ENCODE results near the gene IGDCC3.
"Not testable (repeated sequence)": the region's sequence is repeated elsewhere in the genome, so short reads cannot be mapped to it uniquely, and the experiment has no call there.

Gene IGDCC3

DNA sequence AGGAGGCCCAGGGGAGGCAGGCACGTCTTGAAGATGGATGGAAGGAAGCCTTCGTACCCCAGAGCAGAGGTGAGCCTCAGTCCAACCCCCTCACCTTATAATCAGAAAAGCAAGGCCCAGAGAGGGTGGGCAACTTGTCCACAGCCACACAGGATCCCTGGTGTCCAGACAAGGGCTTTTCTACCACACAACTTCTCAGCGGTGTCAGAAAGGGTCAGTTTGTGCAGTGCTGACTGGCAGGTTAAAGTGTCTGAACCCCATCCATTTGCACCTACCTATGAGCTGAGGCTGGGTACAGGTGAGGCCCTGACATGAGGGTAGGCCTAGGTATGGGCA lies 8.6 kb downstream of the IGDCC3 start:
- DNase-seq, result no peak

DNA sequence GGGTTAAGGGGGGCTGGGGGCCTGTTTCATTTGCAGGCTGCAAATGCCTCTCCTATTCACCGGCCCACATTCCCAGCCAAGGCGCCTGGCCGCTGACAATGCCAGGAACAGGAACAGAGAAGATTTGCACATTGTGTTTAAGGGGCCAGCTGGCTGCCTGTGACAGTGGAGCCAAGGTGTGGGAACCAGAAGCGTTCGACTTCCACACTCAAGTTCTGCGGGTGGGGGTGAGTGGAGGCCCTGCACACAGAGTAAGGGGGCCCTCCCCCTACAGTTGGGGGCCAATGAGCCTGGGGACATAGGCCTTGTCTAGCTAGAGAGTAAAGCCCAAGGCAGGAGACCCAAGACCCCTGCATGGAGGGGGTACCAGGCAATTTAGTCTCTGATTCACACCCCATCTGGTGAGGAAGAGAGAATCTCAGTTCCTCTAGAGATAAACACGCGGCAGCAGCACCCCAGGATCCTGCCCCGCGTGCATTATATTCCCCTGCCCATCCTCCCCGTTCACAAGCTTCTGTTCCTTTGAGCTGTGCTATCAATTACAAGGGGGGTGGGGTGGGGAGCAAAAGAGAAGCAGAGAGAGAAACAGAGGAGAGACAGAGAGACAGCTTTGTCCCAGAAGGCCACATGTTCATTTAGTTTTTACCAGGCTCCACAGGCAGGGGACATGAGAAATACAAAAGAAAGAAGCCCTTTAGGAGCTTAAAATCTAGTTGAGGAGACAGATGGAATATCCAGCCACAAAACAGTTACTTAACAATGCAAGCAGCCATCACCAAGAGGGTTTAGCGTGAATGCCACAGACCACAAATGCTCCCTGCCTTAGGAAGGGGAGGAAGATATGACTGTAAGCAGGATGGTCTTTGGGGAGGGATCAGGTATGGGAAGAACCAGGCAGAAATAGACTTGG lies 9.2 kb downstream of the IGDCC3 start:
- DNase-seq, result peak in 9 of 14 donors; percentile 8 to 47 (median 22)

DNA sequence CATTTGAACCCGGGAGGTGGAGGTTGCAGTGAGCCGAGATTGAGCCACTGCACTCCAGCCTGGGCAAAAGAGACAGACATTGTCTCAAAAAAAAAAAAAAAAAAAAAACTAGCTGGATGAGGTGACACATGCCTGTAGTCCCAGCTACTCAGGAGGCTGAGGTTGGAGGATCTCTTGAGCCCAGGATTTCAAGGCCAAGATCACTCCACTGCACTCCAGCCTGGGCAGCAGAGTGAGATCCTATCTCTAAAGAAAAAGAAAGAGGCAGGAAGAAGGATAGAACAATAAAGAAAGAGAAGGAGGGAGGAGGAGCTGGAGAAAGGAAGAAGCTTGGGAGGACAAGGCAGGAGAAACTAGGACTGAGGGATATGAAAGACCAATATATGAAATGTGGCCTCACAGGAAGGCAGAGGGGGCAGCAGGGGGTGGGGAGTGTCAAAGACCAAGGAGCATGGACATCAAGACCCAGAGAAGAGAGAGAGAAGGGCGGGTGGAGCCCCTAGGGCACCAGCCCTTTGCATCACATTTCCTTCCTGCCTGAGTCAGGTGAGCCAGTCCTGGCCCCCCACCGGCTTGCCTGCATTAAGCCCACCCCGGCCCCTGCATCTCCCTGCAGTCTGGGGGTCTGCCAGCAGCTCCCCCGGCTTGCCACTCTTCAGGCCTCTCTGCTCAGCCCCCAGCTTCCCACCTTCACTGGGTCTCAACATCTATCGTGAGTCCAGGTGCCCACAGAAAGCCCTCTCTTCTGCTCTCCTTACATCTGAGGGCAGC lies 11.5 kb downstream of the IGDCC3 start:
- DNase-seq, result no peak

DNA sequence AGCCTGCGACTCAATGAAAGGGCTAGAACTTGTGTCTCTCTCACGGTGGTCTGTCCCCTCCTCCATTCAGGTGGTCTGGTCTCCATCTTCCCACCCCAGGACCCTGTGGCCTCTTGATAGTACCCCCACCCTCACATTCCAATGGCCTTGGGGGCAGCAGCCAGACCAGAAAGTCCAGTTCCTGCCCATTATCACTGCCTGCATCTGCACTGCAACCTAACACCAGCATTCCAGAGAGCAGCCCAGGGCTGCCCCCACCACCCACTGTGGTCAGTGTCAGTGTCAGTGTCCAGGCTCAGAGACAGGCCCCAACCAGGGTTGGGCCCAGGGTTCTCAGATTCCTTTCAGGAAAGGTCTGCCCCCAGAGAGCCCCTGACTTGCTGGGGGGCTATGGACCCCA lies 12.6 kb downstream of the IGDCC3 start:
- no peak for DNase-seq

DNA sequence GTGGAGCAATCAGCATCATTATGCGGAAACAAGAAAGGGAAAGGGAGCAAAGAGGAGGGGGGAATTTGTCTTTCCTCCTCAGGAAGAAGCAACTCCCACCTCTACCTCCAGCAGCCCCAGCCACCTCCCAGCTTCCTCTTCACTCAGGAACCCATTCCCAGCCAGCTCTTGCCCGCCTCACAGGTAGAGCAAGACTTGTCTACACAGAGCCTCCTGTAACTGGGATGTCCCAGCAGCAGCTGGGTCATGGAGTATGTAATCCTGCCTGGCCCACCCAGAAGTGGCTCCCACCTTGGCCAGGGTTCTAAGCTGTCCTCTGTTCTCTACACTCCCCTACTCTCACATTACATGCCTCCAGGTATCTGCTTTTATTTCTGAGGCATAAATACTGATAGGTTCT lies 14.0 kb downstream of the IGDCC3 start:
- DNase-seq, result no peak

DNA sequence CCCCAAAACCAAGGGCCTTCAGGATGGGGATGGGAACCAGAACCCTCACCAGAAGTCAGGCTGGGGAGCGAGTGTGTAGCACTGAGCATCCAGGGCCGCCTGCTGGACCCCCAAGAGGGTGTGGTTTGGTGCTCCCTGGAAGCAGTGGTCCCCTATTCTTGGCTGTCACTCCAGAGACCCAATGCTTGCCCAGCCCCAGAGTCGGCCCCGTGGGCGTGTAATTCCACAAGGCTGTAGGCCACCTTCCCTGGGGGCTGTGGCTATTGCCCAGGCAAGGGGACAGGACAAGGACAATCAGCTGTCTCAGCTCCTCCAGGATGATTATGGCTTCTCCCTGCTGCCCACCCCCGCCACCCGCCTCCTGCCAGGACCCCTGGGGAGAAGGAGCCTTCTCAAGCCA lies 14.5 kb downstream of the IGDCC3 start:
- no peak for DNase-seq

DNA sequence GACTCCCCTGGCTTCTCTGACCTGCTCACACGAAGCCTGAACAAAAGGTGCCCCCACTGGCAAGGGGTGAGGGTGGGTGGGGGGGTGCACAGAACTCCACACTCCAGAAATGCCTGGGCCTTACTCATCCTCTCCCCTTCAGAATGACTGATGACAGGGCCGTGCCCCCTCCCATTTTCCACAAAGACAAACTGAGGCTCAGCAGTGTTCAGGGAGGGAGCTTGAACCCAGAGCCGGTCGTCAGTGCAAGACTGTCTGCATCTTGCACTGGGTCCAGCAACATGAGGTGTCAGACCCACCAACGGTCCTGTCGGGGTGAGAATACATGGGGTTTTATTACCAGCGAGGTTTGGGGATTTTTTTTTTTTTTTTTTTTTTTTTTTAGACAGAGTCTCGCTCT lies 15.3 kb downstream of the IGDCC3 start:
- DNase-seq, result no peak

DNA sequence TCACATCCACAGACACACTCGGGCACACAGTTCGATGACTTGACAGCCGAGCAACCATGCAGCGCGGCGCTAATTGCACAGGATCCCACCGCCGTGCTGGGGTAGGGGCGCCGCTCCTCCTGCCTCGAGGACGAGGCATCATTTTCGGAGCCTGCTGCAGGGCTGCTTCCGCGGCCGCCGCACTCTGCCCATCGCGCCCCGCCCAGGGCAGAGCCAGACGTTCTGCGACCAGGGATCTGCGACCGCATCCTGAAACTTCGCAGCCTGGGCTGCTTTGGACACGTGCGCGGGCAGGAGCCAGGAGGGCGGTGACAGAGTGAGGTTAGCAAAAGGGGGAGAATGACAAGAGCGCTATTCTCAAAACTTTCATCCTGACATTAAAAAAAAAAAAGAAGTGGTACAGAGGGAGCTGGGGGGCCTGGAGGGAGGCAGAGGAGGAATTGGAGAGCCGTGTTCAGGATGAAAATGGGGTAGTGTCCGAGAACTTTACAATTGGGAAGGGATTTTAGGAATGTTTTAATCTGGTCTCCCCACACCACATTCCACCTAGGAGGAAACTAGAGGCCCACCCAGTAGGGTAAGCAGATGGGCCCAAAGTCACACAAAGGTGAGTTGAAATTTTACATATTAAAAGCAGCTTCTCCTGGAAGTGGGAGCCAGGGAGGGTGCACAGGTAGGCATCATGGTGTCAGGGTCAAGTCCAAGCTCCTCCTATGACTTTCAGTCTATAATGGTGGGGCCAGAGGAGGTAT lies 15.9 kb downstream of the IGDCC3 start:
- DNase-seq, result no peak

DNA sequence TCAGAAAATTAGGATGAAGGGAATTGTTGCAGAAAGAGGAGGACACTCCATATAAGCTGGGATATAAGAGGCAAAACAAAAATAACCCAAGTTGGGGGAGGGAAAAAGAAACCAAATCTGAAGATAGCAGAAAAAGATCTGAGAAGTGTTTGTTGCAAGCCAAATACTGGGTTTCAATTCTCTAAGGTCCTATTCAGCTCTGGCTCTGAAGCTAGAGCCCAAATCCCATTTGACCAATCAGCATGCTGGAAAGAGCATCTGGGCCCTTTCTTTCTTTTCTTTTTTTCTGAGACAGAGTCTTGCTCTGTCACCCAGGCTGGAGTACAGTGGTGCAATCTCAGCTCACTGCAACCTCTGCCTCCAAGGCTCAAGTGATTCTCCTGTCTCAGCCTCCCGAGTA lies 17.3 kb downstream of the IGDCC3 start:
- no peak for DNase-seq

DNA sequence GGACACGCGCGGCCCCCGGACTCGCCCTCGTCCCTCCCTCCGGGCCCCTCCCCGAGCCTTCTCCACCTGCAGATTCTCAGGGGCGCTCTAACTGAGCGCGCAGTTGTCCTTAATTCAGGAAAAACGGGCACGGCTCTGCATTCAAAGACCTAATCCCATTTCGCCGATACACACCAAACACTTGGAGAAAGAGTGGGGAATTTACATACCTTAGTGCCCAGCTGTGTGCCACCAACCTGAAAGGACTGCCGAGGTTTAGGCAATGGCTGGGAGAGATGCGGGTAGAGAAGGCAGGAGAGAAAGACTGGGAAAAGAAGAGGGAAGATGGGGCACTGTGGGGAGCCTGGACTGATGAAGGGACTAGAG lies 21.8 kb downstream of the IGDCC3 start:
- DNase-seq, result peak in 1 of 14 donors; percentile 66

DNA sequence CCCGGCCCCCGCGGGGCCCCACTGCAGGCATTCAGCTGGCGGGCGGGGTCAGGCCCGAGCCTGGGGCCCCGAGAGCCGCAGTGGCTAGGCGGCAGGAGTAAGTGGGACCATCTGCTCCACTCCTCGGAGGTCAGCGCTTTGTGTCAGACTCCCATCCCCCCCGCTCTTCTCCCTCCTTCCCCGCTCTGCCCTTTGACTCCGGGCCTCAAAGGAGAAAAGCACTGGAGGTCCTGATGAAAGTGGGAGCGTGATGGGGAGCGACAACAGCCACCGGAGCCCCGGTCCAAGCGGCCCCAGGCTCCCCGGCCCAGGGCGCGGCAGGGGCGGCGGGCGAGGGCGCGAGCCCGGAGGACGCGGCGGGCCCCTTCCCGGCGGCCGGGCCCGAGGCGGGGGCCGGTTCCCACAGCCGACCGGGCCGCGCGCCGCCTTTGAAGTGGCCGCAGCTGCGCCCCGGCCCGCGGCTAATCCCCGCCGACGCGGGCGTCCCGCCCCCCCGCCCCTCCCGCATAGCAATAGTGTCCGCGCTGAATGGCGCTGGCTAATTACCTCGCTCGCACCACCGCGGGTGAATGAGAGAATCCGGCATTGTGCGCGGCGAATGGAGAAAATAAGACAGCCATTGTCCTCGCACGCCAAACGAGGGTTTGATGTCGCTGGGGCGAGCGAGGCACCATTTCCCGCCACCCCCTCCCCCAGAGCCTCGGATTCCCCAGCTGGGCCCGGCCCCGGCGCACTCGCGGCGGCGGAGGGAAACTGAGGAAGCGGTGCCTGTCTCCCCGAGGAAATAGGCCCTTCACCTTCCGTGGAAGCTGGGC lies 22.4 kb downstream of the IGDCC3 start:
- DNase-seq, result peak in 13 of 14 donors; percentile 13 to 78 (median 51)

DNA sequence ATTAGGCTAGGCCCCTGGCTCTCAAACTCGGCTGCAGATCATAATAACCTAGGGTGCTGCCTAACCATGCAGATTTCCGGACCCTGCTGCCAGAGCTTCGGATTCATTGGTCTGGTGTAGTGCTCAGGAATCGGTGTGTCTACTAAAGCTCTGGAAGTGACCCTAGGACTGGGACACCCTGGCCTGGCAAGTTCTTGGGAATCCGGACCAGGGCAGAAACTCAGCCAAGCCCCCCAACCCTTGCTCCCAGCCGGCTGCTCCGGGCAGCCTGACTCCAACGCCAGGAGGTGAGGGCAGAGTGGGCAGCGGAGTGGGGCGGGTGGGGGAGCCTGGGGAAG lies 23.0 kb downstream of the IGDCC3 start:
- DNase-seq, result peak in 3 of 14 donors; percentile 43 to 48 (median 45)

DNA sequence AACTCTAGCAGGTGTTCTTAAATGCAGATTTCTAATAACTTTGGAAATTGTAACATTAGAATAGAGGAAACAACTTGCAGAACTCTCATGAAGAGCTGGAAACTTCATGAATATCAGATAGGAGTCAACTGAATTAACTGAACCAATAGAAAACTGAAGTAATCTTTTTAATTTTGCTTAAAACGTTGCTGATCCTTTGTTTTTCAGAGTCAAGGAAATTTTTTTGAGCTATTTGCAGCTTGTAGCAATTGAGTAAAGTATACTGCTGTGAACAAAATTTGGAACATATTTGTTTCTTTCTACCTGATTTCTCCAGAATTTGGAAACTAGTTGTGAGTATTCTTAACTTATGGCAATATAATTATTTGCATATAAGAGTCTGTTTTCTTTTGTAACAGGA lies 25.8 kb downstream of the IGDCC3 start:
- not testable (repeated sequence) for DNase-seq

DNA sequence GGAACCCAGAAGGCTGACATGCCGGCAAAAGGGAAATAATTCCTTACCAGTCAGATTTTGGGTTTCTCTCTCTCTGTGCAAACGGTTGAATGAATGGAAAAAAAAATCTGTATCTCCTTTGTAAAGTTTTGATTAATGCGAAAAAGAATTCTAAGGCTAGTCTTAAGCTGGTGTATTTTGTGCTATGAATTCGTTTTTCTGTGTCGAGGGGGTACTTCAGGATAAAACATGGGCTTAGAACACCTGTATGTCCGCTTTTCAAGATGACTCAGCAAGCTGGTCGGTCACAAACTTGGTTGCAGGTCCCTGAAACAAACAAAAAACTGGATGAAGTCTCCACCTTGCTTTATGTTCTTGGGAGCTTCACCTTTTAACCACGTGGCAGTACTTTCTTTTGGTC lies 28.5 kb downstream of the IGDCC3 start:
- no peak for DNase-seq

DNA sequence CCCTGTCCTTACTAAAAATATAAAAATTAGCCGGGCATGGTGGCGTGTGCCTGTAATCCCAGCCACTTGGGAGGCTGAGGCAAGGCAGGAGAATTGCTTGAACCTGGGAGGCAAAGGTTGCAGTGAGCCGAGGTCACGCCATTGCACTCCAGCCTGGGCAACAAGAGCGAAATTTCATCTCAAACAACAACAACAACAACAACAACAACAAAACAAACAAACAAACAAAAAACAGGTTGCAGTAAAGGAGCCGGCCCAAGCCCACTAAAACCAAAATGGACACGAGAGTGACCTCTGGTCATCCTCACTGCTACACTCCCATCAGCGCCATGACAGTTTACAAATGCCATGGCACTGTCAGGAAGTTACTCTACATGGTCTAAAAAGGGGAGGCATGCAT lies 30.0 kb downstream of the IGDCC3 start:
- DNase-seq, result not testable (repeated sequence)

DNA sequence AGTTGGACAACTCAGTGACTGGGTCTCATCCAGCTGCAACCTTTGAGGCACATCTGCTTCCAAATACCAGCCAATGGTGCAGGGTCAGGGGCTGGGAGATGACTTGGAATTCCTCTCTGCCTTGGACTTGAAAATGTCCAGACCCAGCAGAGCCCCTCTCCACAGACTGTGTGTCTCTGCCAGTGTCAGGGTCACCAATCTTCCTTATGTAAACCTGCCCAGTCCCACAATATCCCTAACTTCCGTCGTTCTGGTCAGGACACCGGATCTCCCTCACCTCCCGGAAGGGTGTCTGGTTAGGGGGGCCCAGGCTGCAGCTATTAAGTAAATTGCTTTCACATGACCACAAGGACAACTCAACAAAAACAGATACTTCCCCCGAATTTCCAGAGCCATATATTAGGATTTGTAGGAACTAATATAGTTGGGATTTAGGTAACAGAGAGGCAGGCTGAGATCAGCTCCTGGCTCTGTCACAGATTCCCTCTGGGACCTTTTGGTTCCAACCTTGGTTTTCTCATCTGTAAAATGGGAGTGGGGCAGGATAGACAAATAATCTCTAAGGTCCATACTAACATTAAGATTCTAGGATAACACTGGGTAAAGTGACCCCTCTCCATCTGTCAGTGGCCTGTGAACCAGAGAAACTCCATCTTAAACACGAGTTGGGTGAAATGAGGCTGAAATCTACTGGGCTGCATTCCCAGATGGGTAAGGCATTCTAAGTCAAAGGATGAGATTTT lies 30.8 kb downstream of the IGDCC3 start:
- DNase-seq, result no peak

DNA sequence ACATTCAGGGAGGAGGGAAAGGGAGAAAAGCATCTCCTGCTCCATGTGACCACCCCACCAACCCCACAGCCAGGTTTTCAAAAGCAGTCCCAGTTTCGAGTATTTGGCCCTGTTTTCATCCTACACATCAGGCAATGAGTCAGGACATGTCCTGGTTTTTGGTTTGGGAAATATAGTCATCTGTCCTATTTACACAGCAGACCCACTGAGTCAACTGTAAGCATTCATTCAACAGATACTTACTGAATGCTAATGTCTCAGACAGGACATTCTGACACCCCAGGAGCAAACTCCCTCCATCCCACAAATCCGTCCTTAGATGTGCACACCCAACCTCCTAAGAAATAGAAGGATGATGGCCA lies 32.9 kb downstream of the IGDCC3 start:
- DNase-seq, result no peak

DNA sequence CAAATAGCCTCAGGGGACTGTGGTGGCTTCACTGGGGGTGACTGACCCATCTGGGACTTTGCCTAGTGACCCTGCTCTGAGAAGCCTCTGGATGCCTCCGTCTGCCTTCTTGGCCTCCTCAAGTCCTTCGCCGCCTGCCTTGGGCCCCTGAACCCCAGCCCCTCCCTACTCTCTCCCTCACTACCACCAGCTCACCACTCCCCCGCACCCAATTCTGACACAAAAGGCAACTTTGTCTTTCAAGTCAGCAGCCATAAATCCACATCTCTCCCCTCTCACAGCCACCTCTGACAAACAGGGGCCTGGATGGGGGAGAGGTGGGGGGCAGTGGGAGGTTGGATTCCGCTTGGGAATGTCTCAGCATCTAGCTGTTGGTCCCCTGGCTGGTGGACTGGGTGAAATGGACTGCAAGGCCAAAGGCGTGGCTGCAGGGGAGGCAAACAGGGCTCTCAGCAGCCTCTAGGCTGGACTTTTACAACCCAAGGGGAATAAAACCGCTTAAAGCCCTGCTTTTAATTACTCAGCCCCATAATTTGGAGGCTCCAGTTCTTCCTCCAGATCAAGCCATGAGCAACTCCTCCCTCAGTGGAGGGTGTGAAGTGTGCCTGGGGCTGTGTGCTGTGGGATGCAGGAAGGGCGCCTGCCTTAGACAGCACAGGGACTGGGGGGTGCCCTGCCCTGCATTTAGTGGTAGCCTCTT lies 33.4 kb downstream of the IGDCC3 start:
- no peak for DNase-seq

DNA sequence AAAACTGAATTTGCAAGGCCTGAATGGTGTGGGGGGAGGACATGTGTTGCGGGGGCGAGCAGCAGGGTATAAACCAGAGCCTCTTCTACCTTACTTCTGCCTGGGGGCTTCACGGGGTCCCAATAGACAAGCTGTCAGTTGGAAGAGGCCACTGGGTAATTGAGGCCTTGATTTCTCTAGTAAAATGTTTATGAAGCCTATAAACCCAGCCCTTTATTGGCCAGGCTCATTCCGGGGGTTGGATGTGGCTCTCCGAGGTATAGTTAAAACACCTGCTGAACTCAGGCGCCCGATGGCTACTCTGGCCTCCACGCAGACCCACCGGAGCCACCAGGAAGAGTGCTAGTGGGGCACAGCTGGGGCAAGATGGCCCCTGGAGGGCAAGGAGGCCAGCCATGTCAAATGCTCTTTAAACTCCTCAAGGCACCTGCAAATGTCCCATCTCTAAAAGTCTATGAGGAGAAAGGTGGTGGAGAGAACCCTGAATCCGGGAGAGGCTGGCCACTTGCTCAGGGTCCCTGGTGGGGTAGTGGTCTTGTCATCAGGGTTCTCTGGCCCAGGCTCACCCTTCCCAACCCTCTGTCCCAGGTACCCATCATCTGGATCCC lies 34.3 kb downstream of the IGDCC3 start:
- DNase-seq, result no peak

DNA sequence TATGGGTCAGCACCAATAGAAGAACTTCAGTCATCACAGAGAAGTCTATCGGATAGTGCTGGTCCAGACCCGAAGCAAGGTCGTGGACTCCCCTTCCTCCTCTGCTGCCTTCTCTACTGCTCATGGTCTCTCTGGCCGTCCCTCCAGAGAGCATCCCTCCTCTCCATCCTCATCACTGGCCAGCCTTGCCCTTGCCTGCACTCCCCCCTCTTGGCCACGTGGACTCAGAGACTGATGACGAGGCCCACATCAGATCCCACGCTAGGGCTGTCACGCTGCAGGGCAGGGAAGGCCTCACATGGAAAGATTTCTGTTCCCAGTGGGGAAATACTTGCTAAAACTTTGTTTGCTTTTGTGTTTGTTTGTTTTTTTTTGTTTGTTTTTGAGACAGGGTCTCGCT lies 35.3 kb downstream of the IGDCC3 start:
- DNase-seq, result no peak

DNA sequence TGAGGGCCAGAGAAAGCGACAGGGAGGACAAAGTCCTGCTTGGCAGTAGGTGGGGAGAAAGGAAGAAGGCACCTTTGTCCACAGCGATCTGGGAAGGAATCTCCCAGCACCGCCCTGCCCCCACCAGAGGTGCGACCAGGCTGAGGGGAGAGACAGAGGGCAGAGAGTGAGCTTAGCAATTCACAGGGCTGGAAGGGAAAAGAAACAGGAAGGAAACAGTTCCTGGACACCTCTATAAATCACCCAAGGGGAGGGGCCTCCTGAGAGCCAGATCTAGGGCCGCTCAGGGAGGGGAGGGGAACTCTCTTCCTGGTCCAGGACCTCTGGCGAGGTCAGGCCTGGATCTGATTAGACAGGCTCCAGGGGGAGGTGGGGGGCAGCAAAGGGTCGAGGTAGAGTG lies 37.9 kb downstream of the IGDCC3 start:
- DNase-seq, result no peak

All from C1 segment of cervical spinal cord (tissue), 14 donors.